Measurements from ENCODE around the gene HELZ2.
A peak's percentile ranks its signal among the peaks of the same experiment; 100 is the strongest.
"Not testable (repeated sequence)": the region's sequence is repeated elsewhere in the genome, so short reads cannot be mapped to it uniquely, and the experiment has no call there.

The HELZ2 gene

DNA sequence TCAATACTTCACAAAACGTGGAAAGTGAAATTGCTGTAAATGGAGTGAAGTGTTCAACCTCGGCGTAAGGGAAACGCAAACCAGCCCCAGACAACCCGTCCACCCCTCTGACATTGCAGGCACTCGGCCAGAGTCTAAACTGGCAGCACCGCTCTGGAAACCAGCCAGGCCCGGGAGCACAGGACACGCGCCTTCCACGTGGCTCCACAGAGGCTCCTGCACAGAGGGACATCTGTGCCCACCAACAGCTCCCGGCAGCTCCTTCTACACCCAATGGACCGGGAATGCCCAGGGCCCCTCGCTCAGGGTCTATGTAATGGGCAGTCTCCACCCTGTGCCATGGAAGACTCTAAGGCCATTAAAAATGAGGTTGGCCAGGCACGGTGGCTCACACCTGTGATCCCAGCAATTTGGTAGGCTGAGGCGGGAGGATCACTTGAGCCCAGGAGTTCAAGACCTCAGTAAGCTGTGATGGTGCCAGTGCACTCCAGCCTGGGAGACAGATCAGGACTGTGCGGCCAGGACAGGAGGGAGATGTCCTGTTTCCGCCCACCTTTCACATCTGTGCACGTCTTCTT lies 3.4 kb upstream of the HELZ2 start:
- no peak for DNase-seq

DNA sequence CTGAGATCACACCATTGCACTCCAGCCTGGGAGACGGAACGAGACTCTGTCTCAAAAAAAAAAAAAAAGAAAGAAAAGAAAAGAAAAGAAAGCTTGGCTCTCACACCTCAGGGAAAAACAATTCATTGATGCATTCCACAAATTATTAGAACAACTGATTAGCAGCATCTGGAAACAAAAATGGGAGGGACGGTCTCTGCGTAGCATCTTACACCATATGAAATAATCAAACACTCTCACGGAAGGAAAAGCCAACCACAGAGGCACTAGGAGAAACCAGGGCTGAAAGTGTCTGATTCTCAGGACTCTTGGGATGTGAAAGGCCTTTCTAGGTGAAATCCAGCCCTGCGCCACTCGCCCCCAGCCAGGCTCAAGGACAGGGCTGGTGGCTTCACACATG lies 2.3 kb upstream of the HELZ2 start:
- no peak for DNase-seq

- no peak for DNase-seq
These were observed 1.0 kb upstream of the HELZ2 start for GRCh38 chr20:63574829-63575743.

DNA sequence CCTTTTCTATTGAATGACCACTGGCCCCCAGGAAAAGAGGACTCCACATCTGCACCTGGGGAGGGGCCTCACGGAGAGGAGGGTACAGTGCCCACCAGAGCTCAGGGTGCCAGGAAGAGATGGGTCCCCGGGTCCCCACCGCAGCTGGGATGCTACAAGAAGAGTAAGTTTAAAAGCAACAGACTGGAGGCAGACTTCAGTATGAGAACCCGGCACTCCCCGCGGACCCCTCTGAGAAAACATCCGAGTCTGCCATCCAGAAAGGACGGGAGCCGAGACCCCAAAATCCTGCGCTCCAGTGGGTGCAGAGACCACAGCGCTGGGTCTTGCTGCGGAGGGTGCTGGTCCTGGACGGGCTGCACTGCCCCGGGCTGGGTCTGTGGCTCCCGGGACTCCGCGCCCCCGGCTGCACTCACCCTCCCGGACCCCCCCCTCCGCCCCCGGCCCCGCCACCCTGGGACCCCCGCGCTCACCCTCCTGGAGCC lies 350 bp downstream of the HELZ2 start:
- no peak for DNase-seq

DNA sequence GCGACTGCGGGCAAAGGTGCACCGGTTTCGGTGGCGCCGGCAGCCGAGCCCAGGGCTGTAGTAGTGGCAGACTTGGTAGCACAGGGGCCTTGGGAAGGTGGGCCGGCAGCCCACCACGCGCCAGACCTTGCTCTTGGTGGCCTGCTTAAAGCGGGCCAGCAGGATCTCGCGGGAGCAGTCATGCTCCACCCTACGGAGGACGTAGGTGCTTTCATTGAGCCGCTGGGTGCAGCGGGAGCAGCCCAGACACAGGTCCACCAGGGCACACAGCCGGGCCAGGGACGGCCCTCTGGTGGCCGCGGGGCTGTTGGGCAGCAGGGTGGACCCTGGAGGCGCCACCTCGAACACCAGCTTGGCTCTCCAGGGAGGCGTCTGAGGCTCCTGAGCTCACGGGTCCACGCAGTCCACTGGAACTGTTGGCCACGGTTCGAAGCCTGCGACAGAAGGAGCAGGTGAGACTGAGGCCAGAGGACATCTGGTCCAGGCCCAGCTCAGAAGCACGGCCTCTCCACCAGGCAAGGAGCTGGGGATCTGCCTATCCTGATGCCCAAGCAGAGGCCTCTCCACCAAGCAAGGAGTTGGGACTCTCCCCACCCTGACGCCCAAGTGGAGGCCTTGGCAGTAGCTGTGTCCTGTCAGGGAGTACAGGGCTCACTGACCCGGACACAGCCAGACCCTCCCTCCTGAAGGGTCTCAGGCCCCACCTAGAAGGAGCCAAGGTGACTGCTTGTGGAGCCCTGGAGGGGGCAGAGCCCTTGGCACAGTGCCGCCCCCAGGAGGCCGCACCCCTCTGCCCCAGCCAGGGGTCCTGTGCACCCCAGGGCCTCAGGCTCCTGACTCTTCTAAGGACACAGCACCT lies 1.0 kb downstream of the HELZ2 start:
- DNase-seq, result no peak

GRCh38 chr20:63572071-63572787 lies 1.8 kb downstream of the HELZ2 start:
- no peak for DNase-seq

- DNase-seq, result not testable (repeated sequence)
These were observed 3.0 kb downstream of the HELZ2 start for GRCh38 chr20:63571087-63571478.

DNA sequence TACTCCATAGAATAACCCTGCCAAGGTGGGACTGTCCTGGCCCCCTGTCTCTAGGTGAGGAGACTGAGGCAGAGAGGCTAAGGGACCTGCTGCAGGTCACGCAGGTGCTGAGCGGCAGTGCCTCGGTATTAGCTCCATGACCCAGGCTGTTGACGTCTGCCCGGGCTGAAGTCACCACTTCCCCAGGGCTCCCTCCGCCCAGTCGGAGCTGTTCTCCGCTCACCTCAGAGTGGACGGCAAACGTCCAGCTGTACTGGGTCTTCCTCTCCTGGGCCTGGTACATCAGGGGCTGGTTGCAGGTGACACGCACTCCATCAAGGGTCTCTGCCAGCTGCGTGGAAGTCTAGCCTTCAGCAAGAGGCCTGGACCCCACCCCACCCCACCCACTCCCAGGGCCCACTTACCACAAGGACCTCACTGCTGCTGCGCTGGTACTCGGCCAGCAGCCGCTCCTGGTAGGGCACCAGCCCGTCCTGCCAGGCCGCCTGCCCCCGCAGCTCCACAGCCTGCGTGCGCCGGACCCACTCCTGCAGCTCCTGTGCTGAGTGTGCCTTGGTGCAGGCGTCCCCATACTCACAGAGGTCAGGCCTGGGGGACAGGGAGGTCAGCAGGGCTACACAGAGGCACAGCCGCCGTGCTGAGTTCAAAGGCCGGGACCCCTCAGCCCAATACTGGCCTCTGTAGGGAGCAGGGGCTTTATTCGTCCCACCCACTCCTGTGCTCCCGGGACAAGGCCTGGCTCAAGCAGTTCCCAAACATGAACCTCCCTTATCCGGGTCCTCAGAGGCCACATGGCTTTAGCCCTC lies 3.6 kb downstream of the HELZ2 start:
- no peak for DNase-seq

DNA sequence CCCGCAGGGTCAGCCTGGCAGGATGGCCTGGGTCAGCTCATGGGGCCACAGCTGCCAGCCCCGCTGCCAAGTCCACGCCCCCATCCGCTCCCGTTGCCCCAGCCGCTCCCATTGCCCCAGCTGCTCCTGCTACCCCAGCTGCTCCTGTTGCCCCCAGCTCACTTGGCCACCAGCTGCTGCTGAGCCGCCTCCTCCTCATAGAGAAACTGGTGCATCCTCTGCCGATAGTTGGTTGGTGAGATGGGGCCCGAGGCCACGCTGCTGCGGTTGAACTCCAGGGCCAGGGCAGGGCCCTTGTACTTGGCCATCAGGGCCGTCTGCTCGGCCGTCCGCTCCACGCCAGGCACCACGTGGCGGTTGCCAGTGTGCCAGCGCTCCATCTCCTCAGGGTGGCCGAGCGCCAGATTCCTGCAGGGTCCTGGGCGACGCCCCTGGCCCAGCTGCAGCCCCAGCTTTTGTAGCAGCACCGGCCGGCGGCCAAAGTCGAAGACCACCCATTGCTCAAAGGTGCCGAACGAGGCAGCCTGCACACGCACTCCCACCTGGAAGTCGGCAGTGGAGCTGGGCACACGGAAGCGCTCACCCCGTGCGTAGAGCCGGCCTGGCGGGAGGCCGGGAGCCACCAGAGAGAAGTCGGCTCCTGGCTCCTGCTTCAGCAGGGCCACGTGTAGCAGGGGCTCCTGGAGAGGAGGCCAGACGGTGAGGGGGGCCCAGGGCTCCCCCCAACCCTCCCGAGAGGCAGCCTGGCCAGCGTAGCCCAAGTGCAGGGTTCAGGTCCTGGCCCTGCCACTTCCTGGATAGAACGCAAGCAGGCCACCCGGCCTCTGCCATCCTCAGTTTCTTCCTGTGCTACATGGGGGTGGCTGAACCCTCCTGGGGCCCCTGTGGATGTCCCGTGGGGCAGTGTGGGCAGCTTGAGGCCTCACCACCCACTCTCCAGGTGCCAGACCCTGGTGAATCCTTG lies 4.8 kb downstream of the HELZ2 start:
- DNase-seq, result no peak

DNA sequence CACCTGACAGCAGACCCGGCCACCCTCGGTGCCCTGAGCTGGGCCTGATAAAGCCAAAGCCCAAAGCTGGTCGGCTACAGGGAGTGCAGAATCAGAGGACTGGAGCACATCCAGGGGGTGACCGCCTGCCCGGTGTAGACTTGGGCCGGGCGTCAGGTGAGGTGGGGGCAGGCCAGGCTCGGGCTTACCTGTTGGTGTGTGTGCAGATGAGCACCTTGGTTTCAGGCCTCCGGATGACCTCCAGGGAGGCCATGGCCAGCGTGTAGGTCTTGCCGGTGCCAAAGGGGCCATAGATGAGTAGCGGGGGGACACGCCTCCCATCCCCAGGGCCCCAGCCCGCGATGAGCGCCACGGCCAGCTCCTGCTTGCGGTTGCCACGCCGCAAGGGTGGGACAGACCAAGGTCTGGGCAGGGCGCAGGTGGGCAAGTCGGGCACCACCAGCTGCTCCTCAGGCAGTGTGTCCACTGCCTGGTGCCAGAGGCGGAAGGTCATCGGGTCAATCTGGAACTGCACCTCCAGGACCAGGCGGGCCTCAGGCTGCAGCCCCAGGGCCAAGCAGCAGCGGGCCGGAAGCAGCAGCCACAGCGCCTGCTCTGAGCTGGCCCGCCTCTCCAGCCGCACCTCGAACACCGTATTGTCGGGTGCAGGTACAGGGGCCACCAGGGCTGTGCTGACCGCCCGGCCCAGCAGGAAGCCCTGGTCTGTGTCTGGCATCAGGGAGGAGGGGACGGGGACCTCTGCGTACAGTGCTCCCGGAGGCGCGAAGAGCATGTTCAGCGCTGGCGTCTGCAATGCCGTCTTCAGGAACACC lies 5.7 kb downstream of the HELZ2 start:
- peak; percentile 38 for DNase-seq

GRCh38 chr20:63567386-63568169 lies 6.5 kb downstream of the HELZ2 start:
- DNase-seq, result peak; percentile 66

DNA sequence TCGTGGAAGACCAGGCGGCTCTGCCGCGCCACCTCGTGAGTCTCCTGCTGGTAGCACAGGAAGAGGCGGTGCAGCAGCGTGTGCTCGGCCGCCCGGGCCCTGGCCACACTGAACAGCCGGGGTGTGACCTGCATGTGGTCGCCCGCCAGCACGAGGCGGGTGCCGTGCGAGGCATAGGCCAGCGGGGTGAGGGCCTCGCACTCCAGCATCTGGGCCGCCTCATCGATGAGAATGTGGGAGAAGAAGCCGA lies 7.0 kb downstream of the HELZ2 start:
- no peak for DNase-seq

DNA sequence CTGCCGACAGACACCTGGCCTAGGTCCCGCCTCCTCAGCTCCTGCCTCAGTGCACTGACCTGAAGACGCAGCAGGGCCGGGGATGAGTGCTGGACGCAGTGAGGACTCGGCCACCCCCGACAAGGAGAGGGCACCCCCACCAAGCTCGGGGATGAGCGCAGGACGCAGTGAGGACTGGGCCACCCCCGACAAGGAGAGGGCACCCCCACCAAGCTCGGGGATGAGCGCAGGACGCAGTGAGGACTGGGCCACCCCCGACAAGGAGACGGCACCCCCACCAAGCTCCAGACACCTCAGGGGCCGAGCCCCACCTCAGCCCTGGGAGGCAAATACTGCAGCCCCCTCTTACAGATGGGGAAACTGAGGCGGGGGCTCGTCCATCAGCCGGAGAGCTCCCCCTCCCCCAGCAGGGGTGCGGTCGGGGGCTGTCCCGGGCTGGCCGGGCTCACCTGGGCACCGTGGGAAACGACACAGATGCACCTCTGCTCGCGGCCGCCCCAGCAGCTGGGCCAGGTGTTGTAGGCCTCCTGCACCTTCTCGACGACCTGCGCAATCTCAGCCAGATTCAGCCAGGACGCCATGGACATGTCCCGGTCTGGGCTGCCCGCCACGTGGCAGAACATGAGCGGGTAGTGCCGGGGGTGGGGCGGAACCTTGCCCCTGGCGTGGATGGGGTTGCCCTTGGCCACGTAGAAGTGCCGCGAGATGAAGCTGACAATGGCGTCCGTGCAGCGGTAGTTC lies 7.5 kb downstream of the HELZ2 start:
- DNase-seq, result no peak

DNA sequence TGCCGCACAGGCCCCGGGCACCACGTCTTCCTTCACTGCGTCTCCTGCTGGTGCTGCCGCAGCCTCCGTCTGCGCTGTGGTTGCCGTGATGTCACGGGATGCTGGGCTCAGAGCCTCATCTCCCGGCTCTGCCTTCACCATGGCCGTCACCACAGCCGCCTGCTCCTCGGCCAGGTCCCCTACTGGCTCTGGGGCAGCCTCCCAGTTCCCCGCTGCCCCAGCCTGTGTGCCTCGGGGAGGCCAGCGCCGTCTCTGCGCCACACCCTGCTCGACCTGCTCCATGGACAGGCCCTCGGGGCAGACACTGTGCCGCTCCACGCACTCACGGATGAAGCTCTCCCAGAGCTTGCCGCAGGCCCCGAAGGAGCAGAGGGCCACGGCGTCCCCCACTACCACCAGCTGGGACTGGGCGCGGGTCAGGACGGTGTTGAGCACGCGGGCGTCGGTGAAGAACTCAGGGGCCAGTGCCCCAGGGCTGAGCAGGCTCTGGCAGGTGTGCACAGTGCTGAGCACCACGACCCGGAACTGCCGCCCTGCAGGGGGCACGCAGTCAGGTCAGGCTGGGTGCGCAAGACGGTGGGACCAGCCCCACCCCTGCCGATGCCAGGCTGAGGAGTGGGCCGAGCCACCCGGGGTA lies 8.2 kb downstream of the HELZ2 start:
- DNase-seq, result no peak

- no peak for DNase-seq
These were observed 8.9 kb downstream of the HELZ2 start for GRCh38 chr20:63565021-63565698.

GRCh38 chr20:63564036-63564810 lies 9.8 kb downstream of the HELZ2 start:
- no peak for DNase-seq

Measured in CD4-positive, alpha-beta T cell treated with Interleukin-17A for 4 hours (primary cell).